Gastrocnemius medialis (tissue), 4 donors: Measurements from ENCODE around the gene PDLIM1. TPM values are rescaled to one million over a fixed set of nuclear protein-coding genes. Genes with fewer than 3 reads are reported as not detected.

Experiments
- ATAC-seq, 2 donors: fragments of 150-250 bp; one replicate each; pipeline ENCODE4 v1.9.1; 2016
- DNase-seq, 2 donors: peaks; one replicate each; pipeline ENCODE4 v3.0.0-alpha.2; 2019
- H3K27ac ChIP-seq, 4 donors: fragments of 200-600 bp; sonication (generic); 1 replicate in 1 of 4; 2 replicates in 3 of 4; pipeline ENCODE4 v1.5.1; 2016 to 2018; ENCODE audit warnings: mild to moderate bottlenecking in 2 of 4, moderate library complexity in 1 of 4
- H3K27me3 ChIP-seq, 3 donors: fragments of 200-600 bp; sonication (generic) in 2 of 3; 1 replicate in 1 of 3; 2 replicates in 2 of 3; pipeline versions ENCODE4 v1.5.1 to v1.6.0; 2016 to 2019; ENCODE audit warnings: mild to moderate bottlenecking in 1 of 3, moderate library complexity in 1 of 3
- H3K36me3 ChIP-seq, 2 donors: fragments of 200-600 bp; sonication (generic) in 1 of 2; one replicate each; pipeline ENCODE4 v1.5.1; 2017 to 2018
- H3K4me1 ChIP-seq, 2 donors: fragments of 200-600 bp; sonication (generic) in 1 of 2; one replicate each; pipeline ENCODE4 v1.5.1; 2016 to 2017; ENCODE audit warnings: mild to moderate bottlenecking in 2 of 2
- H3K4me3 ChIP-seq, 4 donors: fragments of 200-600 bp; sonication (generic) in 3 of 4; 1 replicate in 1 of 4; 2 replicates in 3 of 4; pipeline ENCODE4 v1.5.1; 2016 to 2019; ENCODE audit warnings: mild to moderate bottlenecking in 2 of 4
- H3K9me3 ChIP-seq, 3 donors: fragments of 200-600 bp; sonication (generic) in 2 of 3; 1 replicate in 1 of 3; 2 replicates in 2 of 3; pipeline ENCODE4 v1.5.1; 2016 to 2019
- CTCF ChIP-seq, 5 experiments: fragments of 450-650 bp in 3 of 5; fragments of 200-600 bp in 2 of 5; sonication (generic) in 2 of 5; IDR thresholded peaks in 4 of 5; conservative IDR thresholded peaks in 1 of 5; 1 replicate in 4 of 5; 2 replicates in 1 of 5; pipeline ENCODE4 v1.5.1; 2016 to 2019; ENCODE audit warnings: antibody characterized with exemption in 5 of 5, mild to moderate bottlenecking in 3 of 5, moderate library complexity in 3 of 5
- POLR2A ChIP-seq, 2 donors: fragments of 450-650 bp; IDR thresholded peaks; one replicate each; pipeline ENCODE4 v1.6.1; 2017; ENCODE audit warnings: antibody characterized with exemption in 2 of 2, mild to moderate bottlenecking in 2 of 2, moderate library complexity in 2 of 2
- in situ Hi-C, 4 donors: fragments of 200-750 bp; cut with MboI; loops; one replicate each; pipeline versions ENCODE4 v1.15.0 to v1.8.0; 2017; ENCODE audit warnings: low sequenced_read_pairs in 4 of 4
- intact Hi-C: fragments of 100-400 bp; cut with DNase I; formaldehyde crosslinking; loops from one replicate; pipeline ENCODE4 v1.15.1; 2023; ENCODE audit warnings: low total_unique reads
- total RNA-seq, 4 donors: library from RNA; depleted of rRNA; stranded (reverse); fragments of >200 nt; gene quantifications; one replicate each; pipeline versions ENCODE4 v1.1.0 to v1.2.3, GENCODE V29; 2016

Gene PDLIM1
- total RNA-seq, 4 donors from 2014 or later, result 157 to 572 (median 272) TPM

- TF ChIP-seq CTCF (IDR thresholded peaks at IDR 0.05 in 4 of 5, conservative IDR thresholded peaks at IDR 0.05 in 1 of 5) (no peak), POLR2A (IDR thresholded peaks at IDR 0.05) (no peak)
- in situ Hi-C loops (loop anchor here in 1 of 4 donors (25.0 kb wide), 1 partner anchor 391 kb away; no protein-coding TSS in a partner anchor), intact Hi-C loops (no loop called here)
These were observed 69.7 kb downstream of the PDLIM1 start for GRCh38 chr10:95221124-95221523.

GRCh38 chr10:95220539-95220938 lies 70.3 kb downstream of the PDLIM1 start:
- H3K27ac ChIP-seq, result no peak overlapping the region
- TF ChIP-seq POLR2A (IDR thresholded peaks at IDR 0.05), result no peak
- no peak for TF ChIP-seq CTCF (IDR thresholded peaks at IDR 0.05 in 4 of 5, conservative IDR thresholded peaks at IDR 0.05 in 1 of 5)
- intact Hi-C loops (no loop called here), in situ Hi-C loops (loop anchor here in 1 of 4 donors (25.0 kb wide), 1 partner anchor 392 kb away; no protein-coding TSS in a partner anchor)
- no peak for DNase-seq
- no peak for ATAC-seq
- no peaks in the 10 kb centered on the region for H3K4me1 ChIP-seq
- no peaks in the 10 kb centered on the region for H3K27me3 ChIP-seq
- H3K36me3 ChIP-seq, result no peaks in the 10 kb centered on the region
- no peaks in the 10 kb centered on the region for H3K9me3 ChIP-seq
- H3K4me3 ChIP-seq, result no peak overlapping the region

More at GRCh38 chr10:95221124-95221523, 69.7 kb downstream of the PDLIM1 start:
- ATAC-seq (no peak), DNase-seq (no peak)
- Histone ChIP-seq H3K4me3 (no peak overlapping the region), H3K9me3 (no peaks in the 10 kb centered on the region), H3K36me3 (no peaks in the 10 kb centered on the region), H3K4me1 (no peaks in the 10 kb centered on the region), H3K27ac (no peak overlapping the region), H3K27me3 (no peaks in the 10 kb centered on the region)

- in situ Hi-C loops (loop anchor here in 2 of 4 donors (10.0 to 25.0 kb wide), 2 partner anchors 395 to 397 kb away; no protein-coding TSS in a partner anchor), intact Hi-C loops (no loop called here)
- DNase-seq, result no peak
These were observed 73.3 kb downstream of the PDLIM1 start for GRCh38 chr10:95217476-95217875.

GRCh38 chr10:95214793-95215192 lies 76.0 kb downstream of the PDLIM1 start:
- Histone ChIP-seq H3K4me3 (no peak overlapping the region), H3K27ac (no peak overlapping the region), H3K27me3 (no peaks in the 10 kb centered on the region), H3K9me3 (no peaks in the 10 kb centered on the region), H3K36me3 (no peaks in the 10 kb centered on the region), H3K4me1 (no peaks in the 10 kb centered on the region)
- no peak for DNase-seq
- intact Hi-C loops (no loop called here), in situ Hi-C loops (loop anchor here in 2 of 4 donors (10.0 to 25.0 kb wide), 2 partner anchors 398 to 400 kb away; no protein-coding TSS in a partner anchor)
- TF ChIP-seq POLR2A (IDR thresholded peaks at IDR 0.05) (no peak), CTCF (IDR thresholded peaks at IDR 0.05 in 4 of 5, conservative IDR thresholded peaks at IDR 0.05 in 1 of 5) (no peak)
- ATAC-seq, result no peak

More at GRCh38 chr10:95217476-95217875, 73.3 kb downstream of the PDLIM1 start:
- Histone ChIP-seq H3K27me3 (no peaks in the 10 kb centered on the region), H3K36me3 (no peaks in the 10 kb centered on the region), H3K27ac (no peak overlapping the region), H3K9me3 (no peaks in the 10 kb centered on the region), H3K4me1 (no peaks in the 10 kb centered on the region), H3K4me3 (no peak overlapping the region)
- no peak for TF ChIP-seq POLR2A (IDR thresholded peaks at IDR 0.05)
- no peak for ATAC-seq

GRCh38 chr10:95214369-95214768 lies 76.4 kb downstream of the PDLIM1 start:
- no peak for TF ChIP-seq POLR2A (IDR thresholded peaks at IDR 0.05)
- no peak for TF ChIP-seq CTCF (IDR thresholded peaks at IDR 0.05 in 4 of 5, conservative IDR thresholded peaks at IDR 0.05 in 1 of 5)
- no peak for ATAC-seq
- Histone ChIP-seq H3K27me3 (no peaks in the 10 kb centered on the region), H3K9me3 (no peaks in the 10 kb centered on the region), H3K4me3 (no peak overlapping the region), H3K4me1 (no peaks in the 10 kb centered on the region), H3K36me3 (no peaks in the 10 kb centered on the region), H3K27ac (no peak overlapping the region)
- DNase-seq, result no peak
- in situ Hi-C loops (loop anchor here in 2 of 4 donors (10.0 to 25.0 kb wide), 2 partner anchors 398 to 400 kb away; no protein-coding TSS in a partner anchor), intact Hi-C loops (no loop called here)
